Kidney (tissue), 14 donors: ENCODE measurements around the gene CHSY1. TPM values are rescaled to one million over a fixed set of nuclear protein-coding genes. Genes with fewer than 3 reads are reported as not detected.

Source experiments
- DNase-seq, 5 donors: peaks; one replicate each; pipeline ENCODE4 v3.0.0-alpha.2; 2013 to 2020
- FAIRE-seq: peaks from 2 replicates; lab custom pipeline; 2012; peaks lifted over from hg19 to GRCh38; lab: Jason Lieb, UNC
- H3K27ac ChIP-seq, 2 donors: one replicate each; pipeline ENCODE4 v1.7.0; 2013; ENCODE audit warnings: low read depth in 2 of 2, low read length in 2 of 2, inconsistent platforms in 1 of 2
- H3K27me3 ChIP-seq: one replicate; pipeline ENCODE4 v1.7.1; 2013; ENCODE audit warnings: low read length, inconsistent platforms; ENCODE audit not compliant: control insufficient read depth, insufficient read depth
- H3K36me3 ChIP-seq, 3 donors: one replicate each; pipeline versions ENCODE4 v1.7.0 to v1.7.1; 2013; ENCODE audit warnings: low read length in 3 of 3, control low read depth in 1 of 3, inconsistent platforms in 1 of 3; ENCODE audit not compliant: insufficient read depth in 3 of 3, control insufficient read depth in 2 of 3
- H3K4me1 ChIP-seq, 3 donors: one replicate each; pipeline versions ENCODE4 v1.7.0 to v1.7.1; 2013; ENCODE audit warnings: low read length in 3 of 3, inconsistent platforms in 1 of 3, low read depth in 1 of 3; ENCODE audit not compliant: control insufficient read depth in 2 of 3, insufficient read depth in 2 of 3
- H3K4me3 ChIP-seq, 3 donors: one replicate each; pipeline versions ENCODE4 v1.7.0 to v1.8.1; 2013; ENCODE audit warnings: low read length in 3 of 3, control low read depth in 1 of 3, inconsistent platforms in 1 of 3
- H3K9ac ChIP-seq, 3 donors: one replicate each; pipeline versions ENCODE4 v1.7.0 to v1.7.1; 2013; ENCODE audit warnings: low read length in 3 of 3, control low read depth in 1 of 3, inconsistent platforms in 1 of 3
- H3K9me3 ChIP-seq, 3 donors: one replicate each; pipeline versions ENCODE4 v1.7.0 to v1.7.1; 2013; ENCODE audit warnings: low read length in 3 of 3, control low read depth in 1 of 3, inconsistent platforms in 1 of 3; ENCODE audit not compliant: control insufficient read depth in 2 of 3, insufficient read depth in 1 of 3
- intact Hi-C: fragments of 100-400 bp; cut with DNase I; formaldehyde crosslinking; loops from one replicate; pipeline ENCODE4 v1.11.1; 2022
- polyA plus RNA-seq: library from polyadenylated mRNA; stranded (reverse); fragments of 350-450 nt; fragmentation: Illumina TruSeq; extraction: RNeasy Lipid Tissue Mini Kit (QIAGEN cat#74804); gene quantifications from one replicate; pipeline ENCODE4 v1.2.3, GENCODE V29; 2014; ENCODE audit warnings: low read depth, low replicate concordance; ENCODE audit not compliant: insufficient read depth
- total RNA-seq: library from RNA; stranded (reverse); fragmentation: NEBNext Ultra II Directional; extraction: Animal tissue kit (Norgen Biotek cat#: 25700); gene quantifications from one replicate; pipeline ENCODE4 v1.2.1, GENCODE V29; 2021
- TF ChIP-seq, protein P1 (sequence below): IDR thresholded peaks from 3 replicates; pipeline ENCODE4 v1.5.1; 2012; ENCODE audit warnings: mild to moderate bottlenecking, moderate library complexity, borderline replicate concordance; ENCODE audit not compliant: insufficient read depth; ENCODE audit errors: extremely low read depth
- donor health status: control.
- donor health status: control.
- donor health status: control.
- donor health status: control.
- donor health status: control.
- donor health status: DM: yes; HTN: yes; CAD: no.
- donor health status: Normal renal cell carcinoma (clear cell type).

The CHSY1 gene
- total and polyA plus RNA-seq, 2 donors from 2014 or later, result 7.2 to 41.6 TPM

GRCh38 chr15:101146118-101146702, 105.6 kb downstream of the CHSY1 start:
- Histone ChIP-seq H3K27me3 (no peaks in the 10 kb centered on the region), H3K4me1 (no peaks in the 10 kb centered on the region), H3K36me3 (no peaks in the 10 kb centered on the region), H3K9ac (no peak overlapping the region), H3K9me3 (no peaks in the 10 kb centered on the region), H3K4me3 (no peak overlapping the region), H3K27ac (no peak overlapping the region)
- FAIRE-seq, result no peak
- intact Hi-C loops, result no loop called here
- TF ChIP-seq, protein P1, sequence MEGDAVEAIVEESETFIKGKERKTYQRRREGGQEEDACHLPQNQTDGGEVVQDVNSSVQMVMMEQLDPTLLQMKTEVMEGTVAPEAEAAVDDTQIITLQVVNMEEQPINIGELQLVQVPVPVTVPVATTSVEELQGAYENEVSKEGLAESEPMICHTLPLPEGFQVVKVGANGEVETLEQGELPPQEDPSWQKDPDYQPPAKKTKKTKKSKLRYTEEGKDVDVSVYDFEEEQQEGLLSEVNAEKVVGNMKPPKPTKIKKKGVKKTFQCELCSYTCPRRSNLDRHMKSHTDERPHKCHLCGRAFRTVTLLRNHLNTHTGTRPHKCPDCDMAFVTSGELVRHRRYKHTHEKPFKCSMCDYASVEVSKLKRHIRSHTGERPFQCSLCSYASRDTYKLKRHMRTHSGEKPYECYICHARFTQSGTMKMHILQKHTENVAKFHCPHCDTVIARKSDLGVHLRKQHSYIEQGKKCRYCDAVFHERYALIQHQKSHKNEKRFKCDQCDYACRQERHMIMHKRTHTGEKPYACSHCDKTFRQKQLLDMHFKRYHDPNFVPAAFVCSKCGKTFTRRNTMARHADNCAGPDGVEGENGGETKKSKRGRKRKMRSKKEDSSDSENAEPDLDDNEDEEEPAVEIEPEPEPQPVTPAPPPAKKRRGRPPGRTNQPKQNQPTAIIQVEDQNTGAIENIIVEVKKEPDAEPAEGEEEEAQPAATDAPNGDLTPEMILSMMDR, result no peak
- DNase-seq, result peak in 1 of 5 donors; percentile 14

DNA sequence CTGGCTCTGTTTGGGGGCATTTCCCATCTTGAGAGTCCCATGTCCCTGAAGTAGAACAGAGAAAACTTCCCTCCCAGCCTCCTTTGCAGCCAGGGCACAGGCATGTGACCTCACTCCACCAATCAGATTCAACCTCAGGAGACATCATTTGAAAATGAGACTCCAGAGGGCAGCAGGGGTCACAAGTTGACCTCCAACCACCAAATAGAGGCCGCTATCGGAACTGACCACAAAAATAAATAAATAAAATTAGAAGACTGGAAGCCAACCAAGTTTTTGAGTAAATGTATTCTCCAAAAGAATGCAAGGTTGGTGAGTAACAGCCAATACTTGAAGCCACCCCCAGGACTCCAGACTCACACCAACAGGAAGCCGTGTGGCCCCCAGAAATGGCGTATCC, 106.5 kb downstream of the CHSY1 start:
- no peak overlapping the region for H3K27ac ChIP-seq
- TF ChIP-seq, protein P1, result no peak
- no peaks in the 10 kb centered on the region for H3K36me3 ChIP-seq
- H3K9ac ChIP-seq, result no peak overlapping the region
- FAIRE-seq, result no peak
- no peak overlapping the region for H3K4me3 ChIP-seq
- no peaks in the 10 kb centered on the region for H3K4me1 ChIP-seq
- H3K9me3 ChIP-seq, result no peaks in the 10 kb centered on the region
- peak in 1 of 5 donors; percentile 18 for DNase-seq
- intact Hi-C loops, result no loop called here
- H3K27me3 ChIP-seq, result no peaks in the 10 kb centered on the region

DNA sequence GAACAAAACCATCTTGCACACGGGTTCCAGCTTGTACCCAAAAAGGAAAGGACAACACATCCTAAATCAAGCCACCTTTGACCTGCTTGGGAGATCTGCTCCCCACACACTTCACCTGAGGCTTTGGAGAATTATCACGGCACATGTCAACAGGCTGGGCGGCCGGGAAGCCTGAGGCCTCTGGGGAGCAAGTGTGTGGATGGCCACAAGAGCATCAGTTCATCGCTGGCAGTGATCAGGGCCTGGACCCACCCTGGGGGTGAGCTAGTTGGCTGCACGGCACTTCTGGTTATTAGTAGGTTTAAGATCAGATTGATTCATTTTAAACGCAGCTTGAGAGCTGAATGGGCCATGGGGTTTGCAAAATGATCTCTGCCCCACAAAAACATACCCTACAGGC, 108.5 kb downstream of the CHSY1 start:
- no peaks in the 10 kb centered on the region for H3K9me3 ChIP-seq
- intact Hi-C loops, result no loop called here
- DNase-seq, result no peak
- no peak for FAIRE-seq
- H3K27me3 ChIP-seq, result no peaks in the 10 kb centered on the region
- H3K27ac ChIP-seq, result no peak overlapping the region
- no peaks in the 10 kb centered on the region for H3K4me1 ChIP-seq
- H3K4me3 ChIP-seq, result no peak overlapping the region
- no peak overlapping the region for H3K9ac ChIP-seq
- TF ChIP-seq, protein P1, result no peak
- no peaks in the 10 kb centered on the region for H3K36me3 ChIP-seq

- DNase-seq, result no peak
- Histone ChIP-seq H3K4me1 (no peaks in the 10 kb centered on the region), H3K27ac (no peak overlapping the region), H3K9ac (no peak overlapping the region), H3K4me3 (no peak overlapping the region), H3K9me3 (no peaks in the 10 kb centered on the region), H3K27me3 (no peaks in the 10 kb centered on the region), H3K36me3 (no peaks in the 10 kb centered on the region)
- no peak for FAIRE-seq
- intact Hi-C loops, result no loop called here
- TF ChIP-seq, protein P1, result no peak
Observed at GRCh38 chr15:101142711-101143110, 109.1 kb downstream of the CHSY1 start.
